Adrenal gland (tissue), 5 donors: ENCODE measurements around the gene CCR7.

Experiments
- POLR2A ChIP-seq, 2 donors: fragments of 450-650 bp; IDR thresholded peaks; one replicate each; pipeline ENCODE4 v1.6.1; 2017; ENCODE audit warnings: antibody characterized with exemption in 2 of 2, mild to moderate bottlenecking in 2 of 2, moderate library complexity in 1 of 2
- TF ChIP-seq, protein P1 (sequence below), 6 experiments: fragments of 450-650 bp in 4 of 6; fragments of 200-600 bp in 2 of 6; sonication (generic) in 1 of 6; IDR thresholded peaks; 1 replicate in 5 of 6; 2 replicates in 1 of 6; pipeline versions ENCODE4 v1.5.1 to v1.8.0; 2016 to 2021; ENCODE audit warnings: antibody characterized with exemption in 6 of 6, mild to moderate bottlenecking in 2 of 6, moderate library complexity in 1 of 6
- donor health status: DM: no; HTN: no; CAD: no.

- TF ChIP-seq, protein P1, sequence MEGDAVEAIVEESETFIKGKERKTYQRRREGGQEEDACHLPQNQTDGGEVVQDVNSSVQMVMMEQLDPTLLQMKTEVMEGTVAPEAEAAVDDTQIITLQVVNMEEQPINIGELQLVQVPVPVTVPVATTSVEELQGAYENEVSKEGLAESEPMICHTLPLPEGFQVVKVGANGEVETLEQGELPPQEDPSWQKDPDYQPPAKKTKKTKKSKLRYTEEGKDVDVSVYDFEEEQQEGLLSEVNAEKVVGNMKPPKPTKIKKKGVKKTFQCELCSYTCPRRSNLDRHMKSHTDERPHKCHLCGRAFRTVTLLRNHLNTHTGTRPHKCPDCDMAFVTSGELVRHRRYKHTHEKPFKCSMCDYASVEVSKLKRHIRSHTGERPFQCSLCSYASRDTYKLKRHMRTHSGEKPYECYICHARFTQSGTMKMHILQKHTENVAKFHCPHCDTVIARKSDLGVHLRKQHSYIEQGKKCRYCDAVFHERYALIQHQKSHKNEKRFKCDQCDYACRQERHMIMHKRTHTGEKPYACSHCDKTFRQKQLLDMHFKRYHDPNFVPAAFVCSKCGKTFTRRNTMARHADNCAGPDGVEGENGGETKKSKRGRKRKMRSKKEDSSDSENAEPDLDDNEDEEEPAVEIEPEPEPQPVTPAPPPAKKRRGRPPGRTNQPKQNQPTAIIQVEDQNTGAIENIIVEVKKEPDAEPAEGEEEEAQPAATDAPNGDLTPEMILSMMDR (IDR thresholded peaks at IDR 0.05) = no peak
- peak in 1 of 2 donors; percentile 9 for TF ChIP-seq POLR2A (IDR thresholded peaks at IDR 0.05)
Measured at GRCh38 chr17:40551091-40551878, 14.0 kb downstream of the CCR7 start.
